Spleen (tissue), 7 donors: ENCODE data around the gene AP2M1.
"Not testable (repeated sequence)": the region's sequence is repeated elsewhere in the genome, so short reads cannot be mapped to it uniquely, and the experiment has no call there.

Source experiments
- CTCF ChIP-seq, 11 experiments: fragments of 200-600 bp in 7 of 11; fragments of 450-650 bp in 4 of 11; sonication (generic) in 4 of 11; IDR thresholded peaks in 8 of 11; conservative IDR thresholded peaks in 3 of 11; 1 replicate in 7 of 11; 2 replicates in 4 of 11; pipeline versions ENCODE4 v1.4.0 to v1.8.0; 2016 to 2021; ENCODE audit warnings: antibody characterized with exemption in 11 of 11, inconsistent platforms in 4 of 11, mild to moderate bottlenecking in 1 of 11
- POLR2A ChIP-seq, 3 donors: fragments of 450-650 bp; IDR thresholded peaks; one replicate each; pipeline ENCODE4 v1.5.1; 2017; ENCODE audit warnings: antibody characterized with exemption in 3 of 3, mild to moderate bottlenecking in 1 of 3
- POLR2AphosphoS5 ChIP-seq, 3 donors: sonication (generic); formaldehyde crosslinking; IDR thresholded peaks; one replicate each; pipeline ENCODE4 v1.5.1; 2017; ENCODE audit warnings: antibody characterized with exemption in 3 of 3
- donor health status: DM: no; HTN: no; CAD: no; lungs with moderate emphysema.
- donor health status: DM: no; HTN: no; CAD: no.
- donor health status: DM: no; HTN: no; CAD: no.

GRCh38 chr3:184162571-184163070 is 12.0 kb upstream of the AP2M1 start:
- TF ChIP-seq CTCF (IDR thresholded peaks at IDR 0.05 in 8 of 11, conservative IDR thresholded peaks at IDR 0.05 in 3 of 11); POLR2A (IDR thresholded peaks at IDR 0.05); POLR2AphosphoS5 (IDR thresholded peaks at IDR 0.05): not testable (repeated sequence)
